Measurements from ENCODE around the gene TPRG1L.
"Not testable (repeated sequence)": the region's sequence is repeated elsewhere in the genome, so short reads cannot be mapped to it uniquely, and the experiment has no call there.

The TPRG1L gene

DNA sequence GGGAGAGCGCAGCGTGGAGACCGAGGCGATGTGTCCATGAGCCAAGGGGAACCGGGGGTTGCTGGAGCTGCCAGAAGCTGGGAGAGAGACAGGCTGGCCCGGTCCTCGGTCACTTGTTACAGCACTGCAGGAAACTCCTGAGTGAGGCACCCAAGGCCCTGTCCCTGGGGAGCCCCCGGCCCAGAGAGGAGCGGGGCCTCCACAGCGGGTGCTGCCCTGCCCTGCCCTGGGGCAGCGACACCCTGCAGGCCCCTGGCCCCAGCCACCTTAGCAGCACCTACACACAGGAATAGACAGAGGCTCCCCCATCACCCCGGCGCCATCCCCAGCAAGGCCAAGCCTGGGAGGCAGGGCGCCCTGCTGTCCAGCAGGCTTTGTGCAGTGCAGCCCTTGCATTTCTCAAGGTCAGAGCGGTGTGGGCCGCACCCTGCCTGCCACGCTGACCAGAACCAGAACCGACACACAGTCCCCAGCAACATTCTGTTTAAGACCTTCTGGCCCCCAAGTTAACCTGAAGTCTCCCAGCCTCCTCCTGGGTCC is 6.9 kb upstream of the TPRG1L start:
- CTCF ChIA-PET: interaction anchor here (0.6 kb wide), 1 partner anchor 54 kb away, joined by 3 read pairs; no protein-coding TSS in a partner anchor
- POLR2A ChIA-PET: no interaction called here
- no peak for TF ChIP-seq FOXA1 (IDR thresholded peaks at IDR 0.05)
- TF ChIP-seq LEF1 (IDR thresholded peaks at IDR 0.05; ENCODE audit: borderline replicate concordance): no peak
- TF ChIP-seq FOXM1 (IDR thresholded peaks at IDR 0.05; ENCODE audit: borderline replicate concordance): no peak
- TF ChIP-seq ELF4 (IDR thresholded peaks at IDR 0.05): no peak
- TF ChIP-seq HDGF (IDR thresholded peaks at IDR 0.05; ENCODE audit: borderline replicate concordance): no peak
- TF ChIP-seq SUZ12 (IDR thresholded peaks at IDR 0.05): no peak
- TF ChIP-seq ZNF384 (IDR thresholded peaks at IDR 0.05): no peak
- TF ChIP-seq ARNT (IDR thresholded peaks at IDR 0.05): no peak
- no peak for TF ChIP-seq BHLHE40 (IDR thresholded peaks at IDR 0.05; ENCODE audit: borderline replicate concordance)
- TF ChIP-seq SP1 (IDR thresholded peaks at IDR 0.05): no peak
- TF ChIP-seq NFRKB (IDR thresholded peaks at IDR 0.05): no peak
- TF ChIP-seq L3MBTL2 (conservative IDR thresholded peaks at IDR 0.05): no peak
- TF ChIP-seq TARDBP (IDR thresholded peaks at IDR 0.05): no peak
- no peak for TF ChIP-seq FOXK2 (IDR thresholded peaks at IDR 0.05)
- DNase-seq (ENCODE audit: extremely low spot score): no peak

DNA sequence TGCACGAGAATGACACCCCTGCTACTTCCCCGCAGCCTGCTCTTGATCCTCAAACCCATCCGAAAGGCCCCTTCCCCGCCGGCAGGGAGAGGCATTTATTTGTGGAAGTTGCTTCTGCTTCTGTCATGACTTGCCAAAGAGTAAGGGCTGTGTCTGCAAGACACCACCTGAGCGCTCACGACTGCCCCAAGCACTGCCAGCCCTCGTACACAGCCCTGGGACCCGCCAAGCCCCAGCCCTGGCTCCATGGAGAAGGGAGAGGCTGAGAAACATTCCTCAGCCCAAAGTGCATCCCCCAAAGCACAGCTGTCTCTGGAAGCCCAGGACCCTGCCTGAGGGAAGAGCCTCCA is 6.3 kb upstream of the TPRG1L start:
- TF ChIP-seq TARDBP (IDR thresholded peaks at IDR 0.05) (no peak), FOXK2 (IDR thresholded peaks at IDR 0.05) (no peak), ZNF384 (IDR thresholded peaks at IDR 0.05) (no peak), FOXA1 (IDR thresholded peaks at IDR 0.05) (no peak), FOXM1 (IDR thresholded peaks at IDR 0.05; ENCODE audit: borderline replicate concordance) (no peak), ARNT (IDR thresholded peaks at IDR 0.05) (no peak), HDGF (IDR thresholded peaks at IDR 0.05; ENCODE audit: borderline replicate concordance) (no peak), ELF4 (IDR thresholded peaks at IDR 0.05) (no peak), NFRKB (IDR thresholded peaks at IDR 0.05) (no peak), CTBP1 (IDR thresholded peaks at IDR 0.05; ENCODE audit: borderline replicate concordance) (no peak), LEF1 (IDR thresholded peaks at IDR 0.05; ENCODE audit: borderline replicate concordance) (no peak), SUZ12 (IDR thresholded peaks at IDR 0.05) (no peak), BHLHE40 (IDR thresholded peaks at IDR 0.05; ENCODE audit: borderline replicate concordance) (no peak), L3MBTL2 (conservative IDR thresholded peaks at IDR 0.05) (no peak)
- TF ChIP-seq, protein P1, sequence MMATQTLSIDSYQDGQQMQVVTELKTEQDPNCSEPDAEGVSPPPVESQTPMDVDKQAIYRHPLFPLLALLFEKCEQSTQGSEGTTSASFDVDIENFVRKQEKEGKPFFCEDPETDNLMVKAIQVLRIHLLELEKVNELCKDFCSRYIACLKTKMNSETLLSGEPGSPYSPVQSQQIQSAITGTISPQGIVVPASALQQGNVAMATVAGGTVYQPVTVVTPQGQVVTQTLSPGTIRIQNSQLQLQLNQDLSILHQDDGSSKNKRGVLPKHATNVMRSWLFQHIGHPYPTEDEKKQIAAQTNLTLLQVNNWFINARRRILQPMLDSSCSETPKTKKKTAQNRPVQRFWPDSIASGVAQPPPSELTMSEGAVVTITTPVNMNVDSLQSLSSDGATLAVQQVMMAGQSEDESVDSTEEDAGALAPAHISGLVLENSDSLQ (IDR thresholded peaks at IDR 0.05): no peak
- POLR2A ChIA-PET: interaction anchor here (1.0 kb wide), 1 partner anchor 128 kb away, joined by 4 read pairs; no protein-coding TSS in a partner anchor
- CTCF ChIA-PET: interaction anchor here (0.6 to 3.4 kb wide), 15 partner anchors 8 to 182 kb away, joined by 3 to 19 read pairs (median 6); no protein-coding TSS in a partner anchor
- no peak for DNase-seq (ENCODE audit: extremely low spot score)

DNA sequence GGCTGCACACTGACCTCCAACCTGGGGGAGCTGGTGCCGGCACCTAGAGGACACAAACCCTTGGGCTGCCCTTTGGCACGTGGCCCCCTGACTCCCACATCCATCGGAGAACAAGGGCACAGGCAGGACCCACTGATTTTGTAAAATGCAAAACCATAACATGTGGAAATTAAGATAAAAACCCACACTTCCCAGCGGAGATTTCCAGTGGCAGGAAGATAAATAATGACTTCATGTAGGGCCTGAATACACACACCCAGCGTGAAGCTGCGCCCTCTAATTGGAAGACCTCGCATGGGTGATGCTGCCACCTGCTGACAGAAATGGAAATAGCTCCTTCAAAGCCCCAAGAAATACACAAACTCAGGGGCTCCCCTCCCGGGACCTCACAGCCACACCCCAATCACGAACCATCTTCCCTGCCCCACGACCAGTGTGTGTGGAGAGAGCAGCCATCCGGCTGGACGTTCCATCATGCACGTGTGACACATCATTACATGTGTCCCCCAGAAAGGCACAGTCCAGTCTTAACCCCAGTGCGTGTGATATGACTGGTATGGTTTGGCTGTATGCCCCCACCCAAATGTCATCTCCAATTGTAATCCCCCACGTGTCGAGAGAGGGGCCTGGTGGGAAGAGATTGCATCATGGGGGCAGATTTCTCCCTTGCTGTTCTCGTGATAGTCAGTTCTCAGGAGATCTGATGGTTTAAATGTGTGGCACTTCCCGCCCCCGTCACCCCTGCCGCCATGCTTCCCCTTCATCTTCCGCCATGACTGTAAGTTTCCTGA is 5.7 kb upstream of the TPRG1L start:
- ChIA-PET POLR2A (interaction anchor here (1.0 kb wide), 1 partner anchor 128 kb away, joined by 4 read pairs; no protein-coding TSS in a partner anchor), CTCF (interaction anchor here (0.6 to 3.4 kb wide), 16 partner anchors 9 to 182 kb away, joined by 3 to 19 read pairs (median 5); no protein-coding TSS in a partner anchor)
- DNase-seq (ENCODE audit: extremely low spot score): peak; percentile 65
- no peak for TF ChIP-seq ZNF384 (IDR thresholded peaks at IDR 0.05)
- TF ChIP-seq, protein P1 (IDR thresholded peaks at IDR 0.05): peak; percentile 64

DNA sequence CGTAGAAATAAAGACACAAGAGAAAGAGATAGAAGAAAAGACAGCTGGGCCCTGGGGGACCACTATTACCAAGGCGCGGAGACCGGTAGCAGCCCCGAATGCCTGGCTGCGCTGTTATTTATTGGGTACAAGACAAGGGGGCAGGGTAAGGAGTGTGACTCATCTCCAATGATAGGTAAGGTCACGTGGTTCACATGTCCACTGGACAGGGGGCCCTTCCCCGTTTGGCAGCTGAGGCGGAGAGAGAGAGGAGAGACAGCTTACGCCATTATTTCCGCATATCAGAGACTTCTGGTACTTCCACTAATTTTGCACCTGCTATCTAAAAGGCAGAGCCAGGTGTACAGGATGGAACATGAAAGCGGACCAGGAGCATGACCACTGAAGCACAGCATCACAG is 4.1 kb upstream of the TPRG1L start:
- DNase-seq (ENCODE audit: extremely low spot score): no peak
- ChIA-PET POLR2A (no interaction called here), CTCF (interaction anchor here (1.0 to 3.4 kb wide), 6 partner anchors 56 to 168 kb away, joined by 3 to 19 read pairs (median 8); no protein-coding TSS in a partner anchor)

DNA sequence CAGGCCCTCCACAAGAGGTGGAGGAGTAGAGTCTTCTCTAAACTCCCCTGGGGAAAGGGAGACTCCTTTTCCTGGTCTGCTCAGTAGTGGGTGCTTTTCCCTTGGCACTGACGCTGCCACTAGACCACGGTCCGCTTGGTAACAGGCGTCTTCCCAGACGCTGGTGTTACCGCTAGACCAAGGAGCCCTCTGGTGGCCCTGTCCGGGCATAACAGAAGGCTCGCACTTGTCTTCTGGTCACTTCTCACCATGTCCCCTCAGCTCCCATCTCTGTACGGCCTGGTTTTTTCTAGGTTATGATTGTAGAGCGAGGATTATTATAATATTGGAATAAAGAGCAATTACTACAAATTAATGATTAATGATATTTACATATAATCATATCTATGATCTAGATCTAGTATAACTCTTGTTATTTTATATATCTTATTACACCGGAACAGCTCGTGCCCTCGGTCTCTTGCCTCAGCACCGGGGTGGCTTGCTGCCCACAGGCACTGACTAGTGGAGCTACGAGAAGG is 3.6 kb upstream of the TPRG1L start:
- DNase-seq (ENCODE audit: extremely low spot score); POLR2A ChIA-PET: not testable (repeated sequence)
- CTCF ChIA-PET: interaction anchor here (1.0 to 3.4 kb wide), 4 partner anchors 56 to 168 kb away, joined by 3 to 19 read pairs (median 6); no protein-coding TSS in a partner anchor

More for the DNA sequence above, 4.1 kb upstream of the TPRG1L start:
- no peak for TF ChIP-seq NFRKB (IDR thresholded peaks at IDR 0.05)
- TF ChIP-seq HDGF (IDR thresholded peaks at IDR 0.05; ENCODE audit: borderline replicate concordance): no peak
- TF ChIP-seq FOXK2 (IDR thresholded peaks at IDR 0.05): no peak
- no peak for TF ChIP-seq FOXA1 (IDR thresholded peaks at IDR 0.05)
- no peak for TF ChIP-seq BHLHE40 (IDR thresholded peaks at IDR 0.05; ENCODE audit: borderline replicate concordance)
- no peak for TF ChIP-seq ELF4 (IDR thresholded peaks at IDR 0.05)
- TF ChIP-seq ARNT (IDR thresholded peaks at IDR 0.05): no peak
- TF ChIP-seq, protein P1 (IDR thresholded peaks at IDR 0.05): no peak
- TF ChIP-seq ZNF384 (IDR thresholded peaks at IDR 0.05): no peak
- TF ChIP-seq TARDBP (IDR thresholded peaks at IDR 0.05): no peak
- no peak for TF ChIP-seq SP1 (IDR thresholded peaks at IDR 0.05)
- TF ChIP-seq FOXM1 (IDR thresholded peaks at IDR 0.05; ENCODE audit: borderline replicate concordance): no peak

DNA sequence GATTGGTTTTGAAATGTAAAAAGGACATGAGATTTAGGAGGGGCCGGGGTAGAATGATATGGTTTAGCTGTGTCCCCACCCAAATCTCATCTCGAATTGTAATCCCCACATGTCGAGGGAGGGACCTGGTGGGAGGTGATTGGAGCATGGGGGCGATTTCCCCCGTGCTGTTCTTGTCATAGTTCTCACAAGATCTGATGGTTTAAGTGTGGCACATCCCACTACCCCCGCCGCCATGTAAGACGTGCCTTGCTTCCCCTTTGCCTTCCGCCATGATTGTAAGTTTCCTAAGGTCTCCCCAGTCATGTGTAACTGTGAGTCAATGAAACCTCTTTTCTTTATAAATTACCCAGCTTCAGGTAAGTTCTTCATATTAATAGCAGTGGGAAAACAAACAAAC is 2.7 kb upstream of the TPRG1L start:
- POLR2A ChIA-PET; DNase-seq (ENCODE audit: extremely low spot score): not testable (repeated sequence)
- CTCF ChIA-PET: interaction anchor here (0.7 to 1.8 kb wide), 3 partner anchors 58 to 169 kb away, joined by 3 to 8 read pairs (median 3); no protein-coding TSS in a partner anchor

All from HEK293T (cell line).